ENCODE results near the gene CHST13. TPM values are rescaled to one million over a fixed set of nuclear protein-coding genes. Genes with fewer than 3 reads are reported as not detected.

The CHST13 gene, protein sequence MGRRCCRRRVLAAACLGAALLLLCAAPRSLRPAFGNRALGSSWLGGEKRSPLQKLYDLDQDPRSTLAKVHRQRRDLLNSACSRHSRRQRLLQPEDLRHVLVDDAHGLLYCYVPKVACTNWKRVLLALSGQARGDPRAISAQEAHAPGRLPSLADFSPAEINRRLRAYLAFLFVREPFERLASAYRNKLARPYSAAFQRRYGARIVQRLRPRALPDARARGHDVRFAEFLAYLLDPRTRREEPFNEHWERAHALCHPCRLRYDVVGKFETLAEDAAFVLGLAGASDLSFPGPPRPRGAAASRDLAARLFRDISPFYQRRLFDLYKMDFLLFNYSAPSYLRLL
- not detected in 2 replicates for total RNA-seq

DNA sequence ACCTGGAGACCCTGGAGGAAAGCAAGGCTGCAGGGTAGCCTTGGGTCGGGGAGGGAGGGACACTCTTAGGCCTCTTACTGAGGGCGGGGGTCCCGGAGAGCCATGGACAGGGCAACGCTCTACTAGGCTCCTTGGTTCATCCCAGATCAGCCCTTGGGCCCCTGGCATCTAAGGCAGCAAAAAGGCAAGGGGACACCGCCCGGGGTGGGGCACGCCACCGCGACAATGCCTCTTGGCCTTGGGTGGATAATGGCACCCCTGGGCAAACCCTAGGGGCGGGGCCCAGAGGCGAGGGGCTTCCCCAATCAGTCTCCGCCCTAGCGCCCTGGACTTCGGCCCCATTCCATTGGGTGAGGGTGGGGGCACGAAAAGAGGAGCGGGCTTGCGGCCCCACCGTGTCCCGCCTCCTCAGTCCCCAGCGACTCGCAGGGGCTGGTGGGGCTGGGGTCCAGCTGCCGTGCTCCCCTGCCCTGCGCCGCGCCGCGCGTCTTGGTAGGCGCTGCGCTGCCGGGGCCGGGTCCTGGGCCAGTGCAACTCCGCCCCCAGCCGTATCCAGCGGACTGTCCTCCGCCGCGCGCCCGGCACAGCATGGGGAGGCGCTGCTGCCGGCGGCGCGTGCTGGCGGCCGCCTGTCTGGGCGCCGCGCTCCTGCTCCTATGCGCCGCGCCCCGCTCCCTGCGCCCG lies at the start of gene CHST13:
Gene CHST13, plus strand, starts transcription at position 411 of the 684 bp plus-strand sequence. Its CDS starts 178 bp downstream, at position 589.

DNA sequence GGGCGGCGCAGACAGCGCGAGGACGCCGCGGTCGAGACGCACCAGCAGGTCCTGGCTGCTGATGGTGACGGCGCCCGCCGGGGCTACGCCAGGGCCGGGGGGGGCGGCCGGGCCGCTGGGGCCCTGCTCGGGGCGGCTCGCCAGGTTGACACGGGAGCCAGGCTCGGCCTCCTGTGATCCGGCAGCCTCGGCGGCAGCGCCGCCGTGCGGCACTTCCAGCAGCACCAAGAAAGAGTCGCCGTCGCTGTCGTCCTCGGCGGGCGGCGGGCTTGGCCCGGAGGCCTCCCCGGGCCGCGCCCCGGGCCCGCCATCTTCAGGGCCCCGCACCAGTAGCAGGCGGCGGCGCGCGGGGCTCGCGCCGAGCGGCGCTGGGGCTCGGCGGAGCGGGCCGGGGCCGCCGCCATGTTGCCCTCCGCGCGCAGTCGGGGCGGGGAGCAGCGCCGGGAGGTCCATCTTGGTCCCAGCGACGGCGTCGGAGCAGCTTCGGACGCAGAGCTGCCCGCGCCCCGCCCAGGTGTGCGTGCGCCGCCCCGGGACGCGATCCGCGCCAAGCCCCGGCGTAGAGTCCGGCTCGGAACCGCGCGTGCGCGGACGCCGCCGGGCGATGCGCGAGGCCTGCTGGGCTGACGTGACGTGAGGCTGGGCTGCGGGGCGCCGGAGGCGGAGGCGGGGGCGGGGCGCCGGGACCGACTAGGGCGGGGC lies 48.4 kb upstream of the CHST13 start, which contains the start of gene ZXDC:
Gene ZXDC, minus strand, starts transcription at position 479 of the 702 bp plus-strand sequence. Its CDS starts 26 bp downstream, at position 453.

DNA sequence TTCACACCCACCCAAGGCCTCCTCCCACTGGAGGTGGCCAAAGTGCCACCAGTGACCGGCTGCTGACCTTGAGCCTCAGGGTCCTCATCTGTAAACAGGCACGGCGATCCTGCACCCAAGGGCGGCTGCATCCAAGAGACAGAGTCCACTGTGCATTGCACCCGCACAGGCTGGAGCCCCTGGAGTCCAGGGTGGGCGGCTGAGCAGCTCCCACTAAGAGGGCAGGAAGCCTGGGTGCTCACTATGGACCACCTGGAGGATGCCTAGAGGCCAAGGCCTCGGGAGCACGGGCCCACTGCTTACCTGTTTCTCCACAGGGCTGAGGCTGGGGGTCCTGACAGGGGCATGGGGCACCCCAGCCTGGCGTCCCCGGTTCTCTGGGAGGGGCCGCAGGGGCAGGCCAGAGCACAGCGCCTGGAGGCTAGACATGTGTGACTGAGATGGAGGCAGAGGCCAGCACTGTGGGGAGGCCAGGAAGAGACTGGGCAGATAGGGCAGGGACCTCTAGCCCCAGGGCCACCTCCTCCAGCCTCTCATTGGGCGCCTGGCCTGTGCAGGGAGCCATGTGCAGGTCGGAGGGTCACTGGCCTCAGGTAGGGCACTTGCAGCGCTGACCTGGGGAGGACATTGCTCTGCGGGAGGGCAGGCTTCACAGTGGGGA lies 6.5 kb upstream of the CHST13 start, which contains the start of gene UROC1:
Gene UROC1, minus strand, starts transcription at position 483 of the 661 bp plus-strand sequence. Its CDS starts 54 bp downstream, at position 429.

DNA sequence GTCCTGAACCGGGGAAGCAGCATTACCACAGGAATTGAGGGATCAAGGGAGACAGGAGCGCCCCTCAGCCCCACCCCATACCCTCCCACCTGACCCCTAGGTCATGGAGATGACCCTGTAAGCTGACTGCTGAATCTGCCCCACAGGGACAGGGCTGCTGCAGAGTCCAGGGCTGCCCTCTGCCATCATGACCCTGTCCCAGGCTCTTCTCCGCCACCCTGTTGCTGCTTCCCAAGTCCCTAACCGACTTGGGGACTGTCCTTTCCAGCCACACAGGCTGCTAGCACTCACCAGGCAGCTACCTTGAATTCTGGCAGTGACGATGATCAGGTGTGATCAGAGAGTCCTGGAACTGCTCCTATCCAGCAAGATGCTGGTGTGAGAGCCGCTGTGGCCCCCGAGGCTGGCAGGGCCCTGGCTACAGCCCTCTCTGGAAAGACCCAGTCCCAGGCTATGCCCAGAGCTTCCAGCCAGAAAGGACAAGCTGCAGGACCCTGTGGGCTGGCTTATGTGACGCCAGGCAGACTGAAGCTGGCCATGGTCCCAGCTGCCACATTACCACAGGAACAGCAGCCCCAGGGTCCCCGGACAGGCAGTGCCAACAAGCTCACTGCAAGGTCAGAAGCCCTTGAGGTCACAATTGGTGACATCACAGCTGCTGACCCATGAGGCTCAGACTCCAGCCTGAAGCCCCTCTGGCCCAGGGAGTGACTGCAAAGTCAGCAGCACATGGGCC lies 34.5 kb downstream of the CHST13 start, which contains the start of gene C3orf22:
Gene C3orf22, minus strand, starts transcription at position 597 of the 736 bp plus-strand sequence. CDS start 5,542 bp downstream, outside the sequence.

Small RNA genes lying within 50 kb of the gene (small RNA-seq; reads per million reads assigned to genes)
- not detected for gene RNA5SP138

Other genes starting within 250 kb of the CHST13 start
- 1.5 and 1.6 TPM in 2 replicates for gene KLF15, start 166.7 kb upstream of the CHST13 start, total RNA-seq
- not detected in 2 replicates for gene CFAP100, start 129.2 kb upstream of the CHST13 start, total RNA-seq
- gene ZXDC, start 48.3 kb upstream of the CHST13 start, total RNA-seq, result 24.9 and 28.1 TPM in 2 replicates
- not detected in 2 replicates for gene UROC1, start 6.4 kb upstream of the CHST13 start, total RNA-seq
- gene C3orf22, start 34.8 kb downstream of the CHST13 start, total RNA-seq, result not detected in 2 replicates
- 6.7 and 8.2 TPM in 2 replicates for gene TXNRD3, start 131.0 kb downstream of the CHST13 start, total RNA-seq
- gene CHCHD6, start 180.1 kb downstream of the CHST13 start, total RNA-seq, result 6.9 and 8.5 TPM in 2 replicates